ENCODE results near the gene FAM131C.
A peak's percentile ranks its signal among the peaks of the same experiment; 100 is the strongest.
"Not testable (repeated sequence)": the region's sequence is repeated elsewhere in the genome, so short reads cannot be mapped to it uniquely, and the experiment has no call there.

The FAM131C gene

DNA sequence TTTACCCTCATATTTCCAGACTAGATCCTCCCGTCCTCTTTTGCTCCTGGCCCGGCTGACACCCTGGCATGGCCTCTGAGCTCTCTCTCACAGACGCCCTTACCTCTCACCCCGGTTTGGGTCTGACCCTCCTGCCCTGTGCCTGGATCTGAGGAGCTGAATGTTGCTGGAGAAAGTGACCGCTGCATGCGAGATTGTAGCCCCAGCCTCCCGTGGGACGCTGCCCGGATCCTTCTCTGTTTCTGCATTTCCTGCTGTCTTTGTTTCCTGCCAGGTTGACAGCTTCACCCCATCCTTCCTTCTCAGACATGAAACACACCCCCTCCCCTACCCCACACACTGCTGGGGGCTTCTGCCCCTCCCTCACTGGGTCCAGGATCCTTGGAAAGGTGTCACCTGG, 9.5 kb downstream of the FAM131C start:
- no peak overlapping the region for H3K4me2 ChIP-seq (ENCODE audit: insufficient read depth, low read length, poor library complexity, severe bottlenecking)
- peak overlapping the region; percentile 0 for H2AK5ac ChIP-seq (ENCODE audit: low read depth, low read length)
- no peak overlapping the region for H2BK12ac ChIP-seq (ENCODE audit: low read length)
- no peak overlapping the region for H2BK15ac ChIP-seq (ENCODE audit: low read length)
- no peak for DNase-seq (ENCODE audit: low spot score)
- H2AFZ ChIP-seq (ENCODE audit: low read length): peak overlapping the region; percentile 73
- no peak overlapping the region for H2BK120ac ChIP-seq (ENCODE audit: low read depth, low read length)
- H3K14ac ChIP-seq (ENCODE audit: low read length): no peak overlapping the region
- no peak overlapping the region for H3K4me3 ChIP-seq (ENCODE audit: low read length in 2 of 2)
- H4K8ac ChIP-seq (ENCODE audit: low read depth, low read length): no peak overlapping the region
- no peak overlapping the region for H3K23ac ChIP-seq (ENCODE audit: low read depth, low read length, poor library complexity)
- WGBS, 2 donors (ENCODE audit: extremely low coverage in 2 of 2, insufficient read length in 2 of 2, insufficient replicate concordance in 1 of 2): no CpG with 5 or more reads among the region's 9 CpGs
- no peaks in the 10 kb centered on the region for H3K36me3 ChIP-seq (replicated peaks in 1 of 2; ENCODE audit: control insufficient read depth in 2 of 2, insufficient read depth in 2 of 2, low read length in 2 of 2)
- H3K27ac ChIP-seq (replicated peaks; ENCODE audit: low read length): no peak overlapping the region
- H3K9me3 ChIP-seq (replicated peaks in 1 of 2; ENCODE audit: control insufficient read depth in 2 of 2, insufficient read depth in 1 of 2, low read depth in 1 of 2, low read length in 2 of 2): no peaks in the 10 kb centered on the region
- H4K91ac ChIP-seq (ENCODE audit: low read depth, low read length, poor library complexity): no peak overlapping the region
- H3K79me1 ChIP-seq (ENCODE audit: low read depth, low read length): no peaks in the 10 kb centered on the region
- H2BK5ac ChIP-seq (ENCODE audit: low read length): no peak overlapping the region
- H3K18ac ChIP-seq (ENCODE audit: low read length): no peak overlapping the region
- no peak overlapping the region for H3K9ac ChIP-seq (ENCODE audit: low read depth, low read length, poor library complexity)
- peaks cover 30 to 35% of the 10 kb centered on the region in 2 donors for H3K4me1 ChIP-seq (ENCODE audit: control insufficient read depth in 2 of 2, insufficient read depth in 1 of 2, low read depth in 1 of 2, low read length in 2 of 2)
- no peak overlapping the region for H3K4ac ChIP-seq (ENCODE audit: low read length)
- H3K27me3 ChIP-seq (ENCODE audit: control insufficient read depth in 3 of 3, insufficient read depth in 3 of 3, low read depth in 1 of 3, low read length in 3 of 3): peaks cover 0 to 31% (median 0%) of the 10 kb centered on the region in 3 experiments

DNA sequence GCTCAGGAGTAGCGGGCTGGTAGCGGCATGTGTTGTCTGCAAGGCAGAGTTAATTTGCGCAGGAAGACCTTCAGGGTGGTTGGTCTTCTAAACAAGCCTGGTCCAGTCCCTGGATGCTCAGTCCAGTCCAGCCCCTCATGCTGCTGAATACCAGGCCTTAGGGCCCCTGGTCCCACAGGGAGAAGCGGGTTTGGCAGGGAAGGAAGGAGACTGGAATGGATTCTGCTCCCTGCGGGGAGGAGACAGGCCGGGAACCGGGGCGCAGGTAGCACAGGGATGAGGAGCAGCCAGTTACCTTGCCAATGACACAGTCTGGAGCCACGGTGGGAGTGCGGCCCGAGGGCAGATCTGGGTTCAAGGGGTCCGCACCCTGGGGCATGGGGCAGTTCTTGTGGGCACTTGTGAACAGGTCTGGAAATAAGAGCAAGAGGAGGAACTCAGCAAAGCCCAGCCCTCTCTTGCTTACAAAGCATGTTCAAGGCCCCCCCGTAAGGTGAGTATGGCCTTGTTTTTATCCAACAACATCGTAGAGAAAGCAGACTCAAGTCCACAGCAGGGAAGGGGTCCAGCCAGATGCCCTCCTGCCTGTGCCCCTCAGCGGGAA, 10.1 kb downstream of the FAM131C start:
- no peaks in the 10 kb centered on the region for H3K36me3 ChIP-seq (replicated peaks in 1 of 2; ENCODE audit: control insufficient read depth in 2 of 2, insufficient read depth in 2 of 2, low read length in 2 of 2)
- no peak overlapping the region for H4K91ac ChIP-seq (ENCODE audit: low read depth, low read length, poor library complexity)
- H3K4me3 ChIP-seq (ENCODE audit: low read length in 2 of 2): no peak overlapping the region
- H3K23ac ChIP-seq (ENCODE audit: low read depth, low read length, poor library complexity): no peak overlapping the region
- DNase-seq (ENCODE audit: low spot score): no peak
- no peak overlapping the region for H4K8ac ChIP-seq (ENCODE audit: low read depth, low read length)
- peaks cover 0 to 31% (median 0%) of the 10 kb centered on the region in 3 experiments for H3K27me3 ChIP-seq (ENCODE audit: control insufficient read depth in 3 of 3, insufficient read depth in 3 of 3, low read depth in 1 of 3, low read length in 3 of 3)
- no peak overlapping the region for H3K4me2 ChIP-seq (ENCODE audit: insufficient read depth, low read length, poor library complexity, severe bottlenecking)
- no CpG with 5 or more reads among the region's 15 CpGs for WGBS, 2 donors (ENCODE audit: extremely low coverage in 2 of 2, insufficient read length in 2 of 2, insufficient replicate concordance in 1 of 2)
- H2BK120ac ChIP-seq (ENCODE audit: low read depth, low read length): no peak overlapping the region
- peaks cover 29 to 31% of the 10 kb centered on the region in 2 donors for H3K4me1 ChIP-seq (ENCODE audit: control insufficient read depth in 2 of 2, insufficient read depth in 1 of 2, low read depth in 1 of 2, low read length in 2 of 2)
- H2AFZ ChIP-seq (ENCODE audit: low read length): no peak overlapping the region
- peak overlapping the region; percentile 85 for H2AK5ac ChIP-seq (ENCODE audit: low read depth, low read length)
- no peak overlapping the region for H2BK15ac ChIP-seq (ENCODE audit: low read length)
- H3K18ac ChIP-seq (ENCODE audit: low read length): peak overlapping the region; percentile 77
- H3K27ac ChIP-seq (replicated peaks; ENCODE audit: low read length): no peak overlapping the region
- peak overlapping the region; percentile 44 for H3K4ac ChIP-seq (ENCODE audit: low read length)
- no peaks in the 10 kb centered on the region for H3K79me1 ChIP-seq (ENCODE audit: low read depth, low read length)
- no peak overlapping the region for H3K14ac ChIP-seq (ENCODE audit: low read length)
- no peaks in the 10 kb centered on the region for H3K9me3 ChIP-seq (replicated peaks in 1 of 2; ENCODE audit: control insufficient read depth in 2 of 2, insufficient read depth in 1 of 2, low read depth in 1 of 2, low read length in 2 of 2)
- H2BK12ac ChIP-seq (ENCODE audit: low read length): no peak overlapping the region
- H3K9ac ChIP-seq (ENCODE audit: low read depth, low read length, poor library complexity): peak overlapping the region; percentile 10
- no peak overlapping the region for H2BK5ac ChIP-seq (ENCODE audit: low read length)

DNA sequence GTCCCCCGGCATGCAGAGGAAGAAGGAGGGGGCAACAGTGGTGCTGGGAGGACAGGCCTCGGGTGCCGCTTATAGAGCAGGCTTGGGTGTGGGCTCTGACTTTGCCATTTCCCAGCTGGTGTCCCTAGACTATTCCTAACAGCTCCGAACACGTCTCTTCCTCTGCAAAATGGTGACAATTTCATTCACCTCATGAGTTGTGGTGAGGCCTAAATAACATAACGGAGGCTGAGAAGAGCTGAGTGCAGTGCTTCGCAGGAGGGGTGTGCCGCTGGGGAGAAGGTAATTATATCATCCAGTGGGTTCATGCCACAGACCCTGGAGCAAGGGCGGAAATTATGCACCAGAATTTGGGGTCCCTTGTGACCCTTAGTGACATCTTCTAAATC, 10.8 kb downstream of the FAM131C start:
- H3K18ac ChIP-seq (ENCODE audit: low read length); H3K23ac ChIP-seq (ENCODE audit: low read depth, low read length, poor library complexity); H2BK120ac ChIP-seq (ENCODE audit: low read depth, low read length); H2BK5ac ChIP-seq (ENCODE audit: low read length); H3K4me3 ChIP-seq (ENCODE audit: low read length in 2 of 2); H4K8ac ChIP-seq (ENCODE audit: low read depth, low read length); H3K4ac ChIP-seq (ENCODE audit: low read length); H2BK15ac ChIP-seq (ENCODE audit: low read length); DNase-seq (ENCODE audit: low spot score); H3K36me3 ChIP-seq (replicated peaks in 1 of 2; ENCODE audit: control insufficient read depth in 2 of 2, insufficient read depth in 2 of 2, low read length in 2 of 2); H4K91ac ChIP-seq (ENCODE audit: low read depth, low read length, poor library complexity); H3K27ac ChIP-seq (replicated peaks; ENCODE audit: low read length); H3K9ac ChIP-seq (ENCODE audit: low read depth, low read length, poor library complexity); H2BK12ac ChIP-seq (ENCODE audit: low read length); H2AFZ ChIP-seq (ENCODE audit: low read length); H2AK5ac ChIP-seq (ENCODE audit: low read depth, low read length); H3K9me3 ChIP-seq (replicated peaks in 1 of 2; ENCODE audit: control insufficient read depth in 2 of 2, insufficient read depth in 1 of 2, low read depth in 1 of 2, low read length in 2 of 2); H3K79me1 ChIP-seq (ENCODE audit: low read depth, low read length); H3K14ac ChIP-seq (ENCODE audit: low read length); H3K4me2 ChIP-seq (ENCODE audit: insufficient read depth, low read length, poor library complexity, severe bottlenecking): not testable (repeated sequence)
- no CpG with 5 or more reads among the region's 9 CpGs for WGBS, 2 donors (ENCODE audit: extremely low coverage in 2 of 2, insufficient read length in 2 of 2, insufficient replicate concordance in 1 of 2)
- peaks cover 0 to 31% (median 0%) of the 10 kb centered on the region in 3 experiments for H3K27me3 ChIP-seq (ENCODE audit: control insufficient read depth in 3 of 3, insufficient read depth in 3 of 3, low read depth in 1 of 3, low read length in 3 of 3)
- H3K4me1 ChIP-seq (ENCODE audit: control insufficient read depth in 2 of 2, insufficient read depth in 1 of 2, low read depth in 1 of 2, low read length in 2 of 2): peaks cover 23 to 24% of the 10 kb centered on the region in 2 donors

DNA sequence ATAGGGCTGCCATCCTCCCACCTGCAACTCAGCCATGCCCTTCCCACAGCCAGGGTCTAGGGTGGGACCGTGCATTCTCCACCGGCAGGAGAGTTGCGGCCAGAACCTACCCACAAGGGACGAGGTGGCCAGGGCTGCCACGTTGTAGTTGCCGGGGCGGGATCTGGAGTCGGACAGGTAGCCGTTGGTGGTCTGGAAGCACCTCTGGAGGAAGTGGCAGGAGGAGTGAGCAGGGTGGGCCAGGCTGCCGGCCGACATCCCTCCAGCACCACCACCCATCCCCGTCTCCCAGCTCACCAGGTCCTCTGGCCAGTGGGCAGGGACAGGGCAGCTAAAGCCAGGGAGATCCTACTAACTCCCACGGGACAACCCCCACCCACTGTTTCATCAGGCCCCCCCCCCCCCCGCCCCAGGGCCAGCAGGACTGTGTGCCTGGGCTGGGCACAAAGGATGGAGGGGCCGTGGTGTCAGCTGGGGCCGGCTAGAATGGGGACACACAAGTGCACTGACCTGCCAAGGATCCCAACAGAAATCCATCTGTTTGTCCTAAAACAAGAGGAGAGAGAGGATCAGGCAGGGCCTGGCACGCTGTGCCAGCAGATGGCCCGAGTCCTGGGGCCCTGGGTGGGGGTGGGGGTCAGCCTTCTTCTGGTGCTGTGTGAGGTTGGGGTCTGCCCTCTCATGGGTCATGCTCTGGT, 11.3 kb downstream of the FAM131C start:
- not testable (repeated sequence) for H3K4me3 ChIP-seq (ENCODE audit: low read length in 2 of 2); H4K8ac ChIP-seq (ENCODE audit: low read depth, low read length); H4K91ac ChIP-seq (ENCODE audit: low read depth, low read length, poor library complexity); DNase-seq (ENCODE audit: low spot score); H3K79me1 ChIP-seq (ENCODE audit: low read depth, low read length); H3K36me3 ChIP-seq (replicated peaks in 1 of 2; ENCODE audit: control insufficient read depth in 2 of 2, insufficient read depth in 2 of 2, low read length in 2 of 2); H3K4me2 ChIP-seq (ENCODE audit: insufficient read depth, low read length, poor library complexity, severe bottlenecking); H2BK120ac ChIP-seq (ENCODE audit: low read depth, low read length); H3K14ac ChIP-seq (ENCODE audit: low read length); H2BK5ac ChIP-seq (ENCODE audit: low read length); H3K23ac ChIP-seq (ENCODE audit: low read depth, low read length, poor library complexity); H2AFZ ChIP-seq (ENCODE audit: low read length); H3K18ac ChIP-seq (ENCODE audit: low read length); H3K9me3 ChIP-seq (replicated peaks in 1 of 2; ENCODE audit: control insufficient read depth in 2 of 2, insufficient read depth in 1 of 2, low read depth in 1 of 2, low read length in 2 of 2); H2AK5ac ChIP-seq (ENCODE audit: low read depth, low read length); H2BK12ac ChIP-seq (ENCODE audit: low read length); H2BK15ac ChIP-seq (ENCODE audit: low read length); H3K4ac ChIP-seq (ENCODE audit: low read length); H3K27ac ChIP-seq (replicated peaks; ENCODE audit: low read length)
- peaks cover 18 to 19% of the 10 kb centered on the region in 2 donors for H3K4me1 ChIP-seq (ENCODE audit: control insufficient read depth in 2 of 2, insufficient read depth in 1 of 2, low read depth in 1 of 2, low read length in 2 of 2)
- H3K27me3 ChIP-seq (ENCODE audit: control insufficient read depth in 3 of 3, insufficient read depth in 3 of 3, low read depth in 1 of 3, low read length in 3 of 3): peaks cover 0 to 34% (median 0%) of the 10 kb centered on the region in 3 experiments
- H3K9ac ChIP-seq (ENCODE audit: low read depth, low read length, poor library complexity): peak overlapping the region; percentile 21
- WGBS, 2 donors (ENCODE audit: extremely low coverage in 2 of 2, insufficient read length in 2 of 2, insufficient replicate concordance in 1 of 2): no CpG with 5 or more reads among the region's 18 CpGs

Measured in neuronal stem cell (in vitro differentiated cells).